Panc1 (cell line): Measurements from ENCODE around the gene SLC22A23. TPM values are rescaled to one million over a fixed set of nuclear protein-coding genes. Genes with fewer than 3 reads are reported as not detected.

Experiments used
- ATAC-seq: fragments of 200-7000 bp; cut with Tn5 transposase; 2 replicates; pipeline ENCODE4 v1.9.1; 2020; ENCODE audit warnings: mild to moderate bottlenecking, moderate library complexity
- BruUV-seq: library from RNA; stranded (reverse); fragments of 400-500 nt; replicated peaks from 2 replicates; lab custom pipeline; 2021; lab: Mats Ljungman, UMichigan
- CTCF ChIA-PET: fragments of 300-600 bp; sonication (Branson Sonifier 250); formaldehyde crosslinking; loops from one replicate; lab custom pipeline; 2022; ENCODE audit warnings: antibody characterized with exemption; lab: Charles Lee
- POLR2A ChIA-PET: fragments of 300-600 bp; sonication (Branson Sonifier 250); formaldehyde crosslinking; loops from one replicate; lab custom pipeline; 2022; ENCODE audit warnings: antibody characterized with exemption; lab: Charles Lee
- DNase-seq: peaks from one replicate; pipeline ENCODE4 v3.0.0-alpha.2; 2010; ENCODE audit warnings: low read depth, low spot score
- H3K27ac ChIP-seq: 2 replicates; pipeline ENCODE4 v1.5.1; 2011; ENCODE audit warnings: mild to moderate bottlenecking, low read length, inconsistent platforms
- H3K27me3 ChIP-seq: fragments of 200-500 bp; sonication (Bioruptor generic); 2 replicates; pipeline ENCODE4 v1.6.0; 2014; ENCODE audit warnings: low read length, inconsistent platforms; ENCODE audit not compliant: control insufficient read depth, insufficient read depth
- H3K36me3 ChIP-seq: fragments of 200-500 bp; sonication (Bioruptor generic); 2 replicates; pipeline ENCODE4 v1.5.1; 2014; ENCODE audit warnings: inconsistent platforms, mild to moderate bottlenecking, low read length, moderate library complexity; ENCODE audit not compliant: control insufficient read depth, insufficient read depth
- H3K4me1 ChIP-seq: 2 replicates; pipeline ENCODE4 v1.5.1; 2011; ENCODE audit warnings: inconsistent platforms, mild to moderate bottlenecking, low read length, moderate library complexity; ENCODE audit not compliant: control insufficient read depth, insufficient read depth
- H3K4me3 ChIP-seq, 2 experiments: 2 replicates each; pipeline ENCODE4 v1.5.1; 2011 to 2012; ENCODE audit warnings: low read depth in 2 of 2, low read length in 2 of 2, mild to moderate bottlenecking in 2 of 2, inconsistent platforms in 1 of 2, moderate library complexity in 1 of 2
- H3K9me3 ChIP-seq: fragments of 200-500 bp; sonication (Bioruptor generic); 2 replicates; pipeline ENCODE4 v1.5.1; 2014; ENCODE audit warnings: low read depth, mild to moderate bottlenecking, inconsistent platforms, low read length, moderate library complexity; ENCODE audit not compliant: control insufficient read depth, insufficient read depth
- CTCF ChIP-seq: fragments of 450-650 bp; IDR thresholded peaks from 2 replicates; pipeline ENCODE4 v1.5.1; 2017; ENCODE audit warnings: mild to moderate bottlenecking
- POLR2AphosphoS5 ChIP-seq: IDR thresholded peaks from 2 replicates; pipeline ENCODE4 v1.6.1; 2012; ENCODE audit warnings: mild to moderate bottlenecking, low read depth, low read length, moderate library complexity
- REST ChIP-seq, 2 experiments: IDR thresholded peaks; 2 replicates each; pipeline ENCODE4 v1.6.1; 2011 to 2012; ENCODE audit warnings: low read depth in 2 of 2, control low read depth in 1 of 2, low read length in 1 of 2, mild to moderate bottlenecking in 1 of 2, moderate library complexity in 1 of 2; ENCODE audit not compliant: insufficient read depth in 1 of 2
- SIN3A ChIP-seq: IDR thresholded peaks from 2 replicates; pipeline ENCODE4 v1.6.1; 2012; ENCODE audit warnings: low read depth, mild to moderate bottlenecking, low read length, moderate library complexity, borderline replicate concordance; ENCODE audit not compliant: insufficient read depth
- TCF7L2 ChIP-seq: IDR thresholded peaks from 2 replicates; pipeline ENCODE4 v1.6.1; 2011; ENCODE audit warnings: mild to moderate bottlenecking, low read depth, low read length, inconsistent platforms
- in situ Hi-C: cut with HindIII; loops from 2 replicates; pipeline ENCODE4 v1.10.0; 2016; ENCODE audit warnings: low sequenced_read_pairs, low pct_unique_long_range_greater_than_20kb
- intact Hi-C: fragments of 100-400 bp; cut with micrococcal nuclease; formaldehyde crosslinking; loops from one replicate; pipeline ENCODE4 v1.10.0; 2022; ENCODE audit not compliant: unreplicated experiment
- total RNA-seq: library from RNA; stranded (reverse); gene quantifications from one replicate; pipeline ENCODE4 v1.2.1, GENCODE V29; 2021; ENCODE audit not compliant: unreplicated experiment

The SLC22A23 gene
- total RNA-seq, 1 experiment from 2014 or later = 4.5 TPM

DNA sequence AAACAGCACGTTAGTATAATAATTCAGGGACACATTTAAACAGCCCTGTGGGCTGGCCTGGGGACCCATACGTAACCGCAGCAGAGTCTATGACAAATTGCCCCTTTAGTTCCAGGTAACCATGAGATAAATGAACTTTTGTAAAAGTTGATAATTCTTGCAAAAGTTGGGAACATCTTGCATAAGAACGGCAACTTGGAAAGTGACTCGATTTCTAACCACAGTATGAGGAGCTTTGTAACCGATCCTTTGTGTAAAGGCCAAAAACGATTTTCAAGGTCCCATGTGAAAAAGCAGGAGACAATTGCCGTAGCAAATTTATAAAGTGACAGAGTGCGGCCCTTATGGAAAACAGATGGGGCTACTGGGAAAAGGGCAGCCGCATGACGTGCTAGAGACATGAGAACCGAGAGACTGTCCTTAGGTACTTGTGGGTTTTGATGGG is 116.5 kb downstream of the SLC22A23 start:
- ChIA-PET POLR2A (no interaction called here), CTCF (interaction anchor here (0.6 kb wide), 1 partner anchor 393 kb away, joined by 3 read pairs; no protein-coding TSS in a partner anchor)
- no peak for TF ChIP-seq POLR2AphosphoS5
- no peak for TF ChIP-seq SIN3A
- TF ChIP-seq TCF7L2 = no peak
- no peak for TF ChIP-seq CTCF
- no peak for TF ChIP-seq REST (IDR thresholded peaks at IDR 0.05; ENCODE audit: insufficient read depth in 1 of 2, low read depth in 2 of 2, low read length in 1 of 2)
- Histone ChIP-seq H3K9me3 (no peaks in the 10 kb centered on the region), H3K4me3 (no peak overlapping the region), H3K27ac (no peak overlapping the region), H3K36me3 (no peaks in the 10 kb centered on the region), H3K4me1 (0 out of 2 replicates have a peak, but pooled peaks cover 4% of the 10 kb centered on the region), H3K27me3 (0 out of 2 replicates have a peak, but pooled peaks cover 2% of the 10 kb centered on the region)
- DNase-seq = no peak
- ATAC-seq = no peak
- BruUV-seq = no TSS peak
- intact Hi-C loops = no loop called here
- in situ Hi-C loops = no loop called here

DNA sequence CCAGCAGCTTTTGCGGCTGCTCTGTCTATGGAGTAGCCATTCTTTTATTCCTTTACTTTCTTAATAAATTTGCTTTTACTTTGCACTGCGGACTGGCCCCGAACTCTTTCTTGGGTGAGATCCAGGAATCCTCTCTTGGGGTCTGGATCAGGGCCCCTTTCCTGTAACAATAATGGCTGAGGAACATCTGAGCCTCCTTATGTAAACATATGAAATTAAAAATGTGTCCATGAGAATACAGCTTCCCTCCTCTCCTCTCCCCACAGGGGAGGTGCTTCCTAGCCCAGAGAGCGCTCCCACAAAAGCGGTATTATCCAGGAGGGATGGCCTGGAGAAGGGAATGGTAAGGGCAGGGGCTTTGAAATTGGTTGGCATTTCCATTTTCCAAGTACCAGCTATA is 117.0 kb downstream of the SLC22A23 start:
- H3K36me3 ChIP-seq = no peaks in the 10 kb centered on the region
- BruUV-seq = no TSS peak
- H3K4me1 ChIP-seq = 0 out of 2 replicates have a peak, but pooled peaks cover 4% of the 10 kb centered on the region
- TF ChIP-seq POLR2AphosphoS5 = no peak
- no peak for TF ChIP-seq CTCF
- no peak for TF ChIP-seq REST (IDR thresholded peaks at IDR 0.05; ENCODE audit: insufficient read depth in 1 of 2, low read depth in 2 of 2, low read length in 1 of 2)
- TF ChIP-seq SIN3A = no peak
- no peak for TF ChIP-seq TCF7L2
- H3K4me3 ChIP-seq = no peak overlapping the region
- ChIA-PET POLR2A (no interaction called here), CTCF (interaction anchor here (0.6 kb wide), 1 partner anchor 393 kb away, joined by 3 read pairs; no protein-coding TSS in a partner anchor)
- H3K27ac ChIP-seq = no peak overlapping the region
- H3K27me3 ChIP-seq = 0 out of 2 replicates have a peak, but pooled peaks cover 2% of the 10 kb centered on the region
- no peaks in the 10 kb centered on the region for H3K9me3 ChIP-seq
- ATAC-seq = no peak
- intact Hi-C loops (no loop called here), in situ Hi-C loops (no loop called here)
- DNase-seq = no peak
